ENCODE results near the gene RPRM. TPM values are rescaled to one million over a fixed set of nuclear protein-coding genes. Genes with fewer than 3 reads are reported as not detected.
"Not testable (repeated sequence)": the region's sequence is repeated elsewhere in the genome, so short reads cannot be mapped to it uniquely, and the experiment has no call there.

Gene RPRM
- total RNA-seq, 1 experiment from 2014 or later, result 38.4 TPM

DNA sequence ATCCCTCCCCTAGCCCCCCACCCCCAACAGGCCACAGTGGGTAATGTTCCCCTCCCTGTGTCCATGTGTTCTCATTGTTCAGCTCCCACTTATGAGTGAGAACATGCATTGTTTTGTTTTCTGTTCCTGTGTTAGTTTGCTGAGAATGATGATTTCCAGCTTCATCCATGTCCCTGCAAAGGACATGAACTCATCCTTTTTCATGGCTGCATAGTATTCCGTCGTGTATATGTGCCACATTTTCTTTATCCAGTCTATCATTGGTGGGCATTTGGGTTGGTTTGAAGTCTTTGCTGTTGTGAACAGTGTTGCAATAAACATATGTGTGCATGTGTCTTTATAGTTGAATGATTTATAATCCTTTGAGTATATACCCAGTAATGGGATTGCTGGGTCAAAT is 38.5 kb downstream of the RPRM start:
- H4K8ac ChIP-seq (replicated peaks; ENCODE audit: insufficient read length, low read depth, low read length); H4K91ac ChIP-seq (ENCODE audit: insufficient read length, low read depth, low read length); H2BK20ac ChIP-seq (ENCODE audit: low read depth, low read length, poor library complexity, severe bottlenecking); H3K4me1 ChIP-seq (ENCODE audit: insufficient read depth, low read length); H3K27ac ChIP-seq (ENCODE audit: insufficient read length, low read depth, low read length); DNase-seq; H3K9ac ChIP-seq (ENCODE audit: extremely low read depth, insufficient read length, low read length); H3K27ac Mint-ChIP-seq; H3T11ph ChIP-seq (ENCODE audit: low read length); H3K14ac ChIP-seq (ENCODE audit: insufficient read depth, low read length); H3K27me3 Mint-ChIP-seq (ENCODE audit: low read depth); H3K27me3 ChIP-seq (ENCODE audit: insufficient read depth, low read length); H3K4me3 Mint-ChIP-seq; H3K23me2 ChIP-seq (ENCODE audit: insufficient read length, low read depth, low read length, poor library complexity, severe bottlenecking); H3K4me2 ChIP-seq (ENCODE audit: insufficient read depth, insufficient read length, low read length); H3K79me2 ChIP-seq (ENCODE audit: insufficient read depth, low read length); H3K4ac ChIP-seq (ENCODE audit: low read depth, low read length); H2BK5ac ChIP-seq (ENCODE audit: insufficient read length, low read length); H4K20me1 ChIP-seq (ENCODE audit: control insufficient read depth, insufficient read depth, insufficient read length); H2BK120ac ChIP-seq (ENCODE audit: low read depth, low read length, poor library complexity, severe bottlenecking); H2BK15ac ChIP-seq (ENCODE audit: low read depth, low read length); H3K9me3 ChIP-seq (ENCODE audit: control insufficient read depth, low read depth, low read length); H3K23ac ChIP-seq (ENCODE audit: insufficient read length, low read depth, low read length); H3K18ac ChIP-seq (ENCODE audit: insufficient read length, low read depth, low read length); H2AFZ ChIP-seq (ENCODE audit: low read length); H3K56ac ChIP-seq (ENCODE audit: insufficient read length, low read depth, low read length); H2BK12ac ChIP-seq (ENCODE audit: insufficient read length, low read depth, low read length); H2AK5ac ChIP-seq (ENCODE audit: insufficient read length, low read length); H4K5ac ChIP-seq (ENCODE audit: insufficient read length, low read depth, low read length); H3K79me1 ChIP-seq (ENCODE audit: insufficient read depth, low read depth, low read length, poor library complexity, severe bottlenecking): not testable (repeated sequence)
- Mint-ChIP-seq H3K36me3 (ENCODE audit: insufficient read depth in 1 of 3, low read depth in 3 of 3) (peaks cover 18 to 49% (median 18%) of the 10 kb centered on the region in 3 experiments), H3K4me1 (peaks cover 19 to 20% of the 10 kb centered on the region in 2 experiments), H3K9me3 (peaks cover 32 to 36% of the 10 kb centered on the region in 2 experiments)
- WGBS (ENCODE audit: extremely low coverage, insufficient read length, low lambda C conversion rate), result no CpG with 5 or more reads among the region's 2 CpGs
